Activated CD4-positive, alpha-beta T cell treated with anti-CD3 and anti-CD28 coated beads, Interleukin-2, amount 10 ng/mL, durations not matched to agents 7 days and 5 days (primary cell): ENCODE data around the gene GABRR1. TPM values are rescaled to one million over a fixed set of nuclear protein-coding genes. Genes with fewer than 3 reads are reported as not detected.

ENCODE experiments used
- CTCF ChIA-PET: fragments of 350-600 bp; sonication (Branson Sonifier 250); formaldehyde crosslinking; loops from one replicate; lab custom pipeline; 2021; ENCODE audit warnings: antibody characterized with exemption; lab: Charles Lee
- POLR2A ChIA-PET: fragments of 350-600 bp; sonication (Branson Sonifier 250); formaldehyde crosslinking; loops from one replicate; lab custom pipeline; 2021; ENCODE audit warnings: antibody characterized with exemption; lab: Charles Lee
- DNase-seq: peaks from one replicate; pipeline ENCODE4 v3.0.0-alpha.2; 2020
- H3K27ac Mint-ChIP-seq: one replicate; pipeline ENCODE4 v1.8.0; 2021; ENCODE audit warnings: mild to moderate bottlenecking, moderate library complexity, mixed read lengths
- H3K27me3 Mint-ChIP-seq: one replicate; pipeline ENCODE4 v1.8.0; 2021; ENCODE audit warnings: mixed read lengths
- H3K36me3 Mint-ChIP-seq: one replicate; pipeline ENCODE4 v1.8.0; 2021; ENCODE audit warnings: low read depth, mixed read lengths
- H3K4me1 Mint-ChIP-seq: one replicate; pipeline ENCODE4 v1.8.0; 2021; ENCODE audit warnings: mixed read lengths
- H3K4me3 Mint-ChIP-seq: one replicate; pipeline ENCODE4 v1.8.0; 2021; ENCODE audit warnings: mild to moderate bottlenecking, moderate library complexity, mixed read lengths
- H3K9me3 Mint-ChIP-seq: one replicate; pipeline ENCODE4 v1.8.0; 2021; ENCODE audit warnings: mixed read lengths
- total RNA-seq, 2 experiments: library from RNA; stranded (reverse); gene quantifications; one replicate each; pipeline ENCODE4 v1.2.3, GENCODE V29; 2021

GABRR1 gene
- not detected for total RNA-seq

- no peaks in the 10 kb centered on the region for H3K9me3 Mint-ChIP-seq
- POLR2A ChIA-PET = no interaction called here
- CTCF ChIA-PET = interaction anchor here (0.9 kb wide), 1 partner anchor 10 kb away, joined by 3 read pairs; no protein-coding TSS in a partner anchor
- H3K27ac Mint-ChIP-seq = no peak within 1 kb of the TSS
- H3K4me3 Mint-ChIP-seq = no peak within 1 kb of the TSS
- DNase-seq = no peak
- H3K36me3 Mint-ChIP-seq = no peaks in the 10 kb centered on the region
- H3K27me3 Mint-ChIP-seq = peaks cover 38% of the 10 kb centered on the region
- H3K4me1 Mint-ChIP-seq = no peaks in the 10 kb centered on the region
These were observed at the start of gene GABRR1 for GRCh38 chr6:89217299-89217910. TSS of gene GABRR1 (minus strand) at chr6:89217358. CDS start at chr6:89217322, 36 bp downstream.

GRCh38 chr6:89264296-89264695 is 47.1 kb upstream of the GABRR1 start:
- Mint-ChIP-seq H3K36me3 (no peaks in the 10 kb centered on the region), H3K27ac (peak overlapping the region; percentile 21), H3K9me3 (no peaks in the 10 kb centered on the region), H3K27me3 (peaks cover 2% of the 10 kb centered on the region), H3K4me1 (no peaks in the 10 kb centered on the region), H3K4me3 (no peak overlapping the region)
- POLR2A ChIA-PET = no interaction called here
- no peak for DNase-seq
- CTCF ChIA-PET = no interaction called here

- H3K36me3 Mint-ChIP-seq = no peaks in the 10 kb centered on the region
- CTCF ChIA-PET = no interaction called here
These were observed 43.7 kb upstream of the GABRR1 start for GRCh38 chr6:89260832-89261231.

GRCh38 chr6:89260310-89260709 is 43.2 kb upstream of the GABRR1 start:
- Mint-ChIP-seq H3K27me3 (no peaks in the 10 kb centered on the region), H3K27ac (no peak overlapping the region), H3K4me3 (no peak overlapping the region), H3K4me1 (no peaks in the 10 kb centered on the region), H3K36me3 (no peaks in the 10 kb centered on the region), H3K9me3 (no peaks in the 10 kb centered on the region)
- DNase-seq = no peak
- ChIA-PET POLR2A (no interaction called here), CTCF (no interaction called here)

More at GRCh38 chr6:89260832-89261231, 43.7 kb upstream of the GABRR1 start:
- Mint-ChIP-seq H3K9me3 (no peaks in the 10 kb centered on the region), H3K4me1 (no peaks in the 10 kb centered on the region), H3K4me3 (no peak overlapping the region), H3K27ac (no peak overlapping the region), H3K27me3 (peaks cover 2% of the 10 kb centered on the region)
- DNase-seq = no peak
- POLR2A ChIA-PET = no interaction called here

GRCh38 chr6:89258912-89259311 is 41.8 kb upstream of the GABRR1 start:
- Mint-ChIP-seq H3K4me3 (no peak overlapping the region), H3K9me3 (no peaks in the 10 kb centered on the region), H3K4me1 (no peaks in the 10 kb centered on the region), H3K27ac (no peak overlapping the region), H3K27me3 (peaks cover 2% of the 10 kb centered on the region), H3K36me3 (no peaks in the 10 kb centered on the region)
- no peak for DNase-seq
- ChIA-PET CTCF (no interaction called here), POLR2A (no interaction called here)

- no peaks in the 10 kb centered on the region for H3K4me1 Mint-ChIP-seq
- POLR2A ChIA-PET = interaction anchor here (0.5 kb wide), 1 partner anchor 8 kb away, joined by 4 read pairs; no protein-coding TSS in a partner anchor
- no peak overlapping the region for H3K4me3 Mint-ChIP-seq
- H3K27me3 Mint-ChIP-seq = peaks cover 5% of the 10 kb centered on the region
- CTCF ChIA-PET = no interaction called here
- H3K27ac Mint-ChIP-seq = no peak overlapping the region
- H3K36me3 Mint-ChIP-seq = no peaks in the 10 kb centered on the region
- no peaks in the 10 kb centered on the region for H3K9me3 Mint-ChIP-seq
- DNase-seq = no peak
These were observed 40.6 kb upstream of the GABRR1 start for GRCh38 chr6:89257781-89258180.

GRCh38 chr6:89257346-89257745 is 40.2 kb upstream of the GABRR1 start:
- H3K9me3 Mint-ChIP-seq = no peaks in the 10 kb centered on the region
- H3K27ac Mint-ChIP-seq = no peak overlapping the region
- no peak overlapping the region for H3K4me3 Mint-ChIP-seq
- no peak for DNase-seq
- H3K4me1 Mint-ChIP-seq = no peaks in the 10 kb centered on the region
- peaks cover 5% of the 10 kb centered on the region for H3K27me3 Mint-ChIP-seq
- H3K36me3 Mint-ChIP-seq = no peaks in the 10 kb centered on the region
- CTCF ChIA-PET = no interaction called here
- POLR2A ChIA-PET = no interaction called here

- no peaks in the 10 kb centered on the region for H3K4me1 Mint-ChIP-seq
- no peak overlapping the region for H3K4me3 Mint-ChIP-seq
- ChIA-PET POLR2A (no interaction called here), CTCF (interaction anchor here (0.6 kb wide), 1 partner anchor 470 kb away, joined by 3 read pairs; no protein-coding TSS in a partner anchor)
- H3K9me3 Mint-ChIP-seq = no peaks in the 10 kb centered on the region
- H3K36me3 Mint-ChIP-seq = no peaks in the 10 kb centered on the region
- DNase-seq = no peak
- H3K27ac Mint-ChIP-seq = no peak overlapping the region
- H3K27me3 Mint-ChIP-seq = peaks cover 5% of the 10 kb centered on the region
These were observed 38.3 kb upstream of the GABRR1 start for GRCh38 chr6:89255417-89255816.

- POLR2A ChIA-PET = no interaction called here
- Mint-ChIP-seq H3K9me3 (no peaks in the 10 kb centered on the region), H3K27me3 (peaks cover 5% of the 10 kb centered on the region), H3K4me1 (no peaks in the 10 kb centered on the region), H3K4me3 (no peak overlapping the region), H3K27ac (no peak overlapping the region), H3K36me3 (no peaks in the 10 kb centered on the region)
- CTCF ChIA-PET = no interaction called here
- DNase-seq = no peak
These were observed 37.4 kb upstream of the GABRR1 start for GRCh38 chr6:89254569-89254968.

- Mint-ChIP-seq H3K27me3 (peaks cover 5% of the 10 kb centered on the region), H3K4me3 (no peak overlapping the region), H3K9me3 (no peaks in the 10 kb centered on the region), H3K27ac (no peak overlapping the region), H3K36me3 (no peaks in the 10 kb centered on the region), H3K4me1 (no peaks in the 10 kb centered on the region)
- ChIA-PET POLR2A (no interaction called here), CTCF (interaction anchor here (1.3 kb wide), 1 partner anchor 10 kb away, joined by 3 read pairs; no protein-coding TSS in a partner anchor)
- DNase-seq = no peak
These were observed 35.7 kb upstream of the GABRR1 start for GRCh38 chr6:89252907-89253306.

- Mint-ChIP-seq H3K27ac (no peak overlapping the region), H3K9me3 (no peaks in the 10 kb centered on the region), H3K4me3 (no peak overlapping the region), H3K4me1 (no peaks in the 10 kb centered on the region), H3K36me3 (no peaks in the 10 kb centered on the region), H3K27me3 (peaks cover 5% of the 10 kb centered on the region)
- ChIA-PET POLR2A (no interaction called here), CTCF (no interaction called here)
- no peak for DNase-seq
These were observed 34.8 kb upstream of the GABRR1 start for GRCh38 chr6:89251976-89252375.

GRCh38 chr6:89251170-89251569 is 34.0 kb upstream of the GABRR1 start:
- H3K36me3 Mint-ChIP-seq = no peaks in the 10 kb centered on the region
- peaks cover 10% of the 10 kb centered on the region for H3K27me3 Mint-ChIP-seq
- no peak overlapping the region for H3K4me3 Mint-ChIP-seq
- ChIA-PET CTCF (no interaction called here), POLR2A (no interaction called here)
- H3K4me1 Mint-ChIP-seq = no peaks in the 10 kb centered on the region
- DNase-seq = no peak
- H3K27ac Mint-ChIP-seq = no peak overlapping the region
- H3K9me3 Mint-ChIP-seq = no peaks in the 10 kb centered on the region

GRCh38 chr6:89250239-89250638 is 33.1 kb upstream of the GABRR1 start:
- H3K27me3 Mint-ChIP-seq = peaks cover 13% of the 10 kb centered on the region
- no peak overlapping the region for H3K4me3 Mint-ChIP-seq
- no peak overlapping the region for H3K27ac Mint-ChIP-seq
- no peak for DNase-seq
- no peaks in the 10 kb centered on the region for H3K4me1 Mint-ChIP-seq
- H3K36me3 Mint-ChIP-seq = no peaks in the 10 kb centered on the region
- H3K9me3 Mint-ChIP-seq = no peaks in the 10 kb centered on the region
- ChIA-PET POLR2A (interaction anchor here (0.6 kb wide), 1 partner anchor 8 kb away, joined by 4 read pairs; no protein-coding TSS in a partner anchor), CTCF (interaction anchor here (1.0 kb wide), 1 partner anchor 268 kb away, joined by 5 read pairs; no protein-coding TSS in a partner anchor)
